HG03064 (cell line): ENCODE results near the gene TCIRG1.

ENCODE experiments used
- ATAC-seq: cut with Tn5 transposase; IDR thresholded peaks from one replicate; pipeline ENCODE4 v1.9.1; 2021; ENCODE audit warnings: low read depth; ENCODE audit not compliant: unreplicated experiment

Gene TCIRG1

GRCh38 chr11:68049509-68050370 is 10.9 kb downstream of the TCIRG1 start:
- no peak for ATAC-seq

GRCh38 chr11:68050371-68050841 is 11.6 kb downstream of the TCIRG1 start:
- ATAC-seq, result no peak

GRCh38 chr11:68051191-68052136 is 12.6 kb downstream of the TCIRG1 start:
- ATAC-seq, result no peak

- ATAC-seq, result no peak
Observed at GRCh38 chr11:68052137-68052873, 13.5 kb downstream of the TCIRG1 start.

GRCh38 chr11:68053117-68053516 is 14.3 kb downstream of the TCIRG1 start:
- no peak for ATAC-seq

- no peak for ATAC-seq
Observed at GRCh38 chr11:68053981-68054812, 15.4 kb downstream of the TCIRG1 start.

- ATAC-seq, result no peak
Observed at GRCh38 chr11:68056317-68057285, 17.8 kb downstream of the TCIRG1 start.

- ATAC-seq, result no peak
Observed at GRCh38 chr11:68057807-68058206, 19.0 kb downstream of the TCIRG1 start.

- ATAC-seq, result no peak
Observed at GRCh38 chr11:68061508-68061907, 22.7 kb downstream of the TCIRG1 start.

GRCh38 chr11:68064926-68065325 is 26.1 kb downstream of the TCIRG1 start:
- ATAC-seq, result no peak

GRCh38 chr11:68065841-68066240 is 27.0 kb downstream of the TCIRG1 start:
- no peak for ATAC-seq

GRCh38 chr11:68066742-68067141 is 27.9 kb downstream of the TCIRG1 start:
- ATAC-seq, result no peak

GRCh38 chr11:68067991-68068390 is 29.2 kb downstream of the TCIRG1 start:
- no peak for ATAC-seq

GRCh38 chr11:68071281-68072048 is 32.6 kb downstream of the TCIRG1 start:
- ATAC-seq, result no peak

GRCh38 chr11:68074584-68075352 is 35.9 kb downstream of the TCIRG1 start:
- ATAC-seq, result no peak

GRCh38 chr11:68076371-68077042 is 37.7 kb downstream of the TCIRG1 start:
- no peak for ATAC-seq
